ENCODE results near the gene TNNI3K. TPM values are rescaled to one million over a fixed set of nuclear protein-coding genes. Genes with fewer than 3 reads are reported as not detected.

Gene TNNI3K
- total RNA-seq, 1 experiment from 2014 or later: not detected

- Histone ChIP-seq H4K20me1 (ENCODE audit: low read length) (no peaks in the 10 kb centered on the region), H3K9me3 (ENCODE audit: low read length) (no peaks in the 10 kb centered on the region), H3K36me3 (ENCODE audit: low read depth, low read length) (no peaks in the 10 kb centered on the region), H3K79me2 (ENCODE audit: low read length) (no peaks in the 10 kb centered on the region), H3K9ac (ENCODE audit: low read length) (no peak overlapping the region), H3K4me3 (ENCODE audit: low read length) (no peak overlapping the region), H3K9me2 (replicated peaks; ENCODE audit: low read length) (no peaks in the 10 kb centered on the region), H3K27ac (ENCODE audit: low read length) (no peak overlapping the region), H3K4me2 (ENCODE audit: low read length) (no peak overlapping the region), H3F3A (ENCODE audit: low read length, unreplicated experiment) (no peaks in the 10 kb centered on the region), H3K27me3 (ENCODE audit: low read length) (peaks cover 15% of the 10 kb centered on the region), H2AFZ (ENCODE audit: low read length) (no peak overlapping the region), H3K4me1 (ENCODE audit: insufficient read depth, low read length) (no peaks in the 10 kb centered on the region)
- no TSS peak for BruUV-seq (replicated peaks)
- intact Hi-C loops (cut with micrococcal nuclease): no loop called here
- ATAC-seq (no peak), DNase-seq (no peak)
- ChIA-PET CTCF (interaction anchor here (0.7 kb wide), 1 partner anchor 210 kb away, joined by 3 read pairs; no protein-coding TSS in a partner anchor), POLR2A (ENCODE audit: unreplicated experiment) (no interaction called here)
- no peak for TF ChIP-seq CTCF (conservative IDR thresholded peaks at IDR 0.05; ENCODE audit: low read depth, low read length)
- TF ChIP-seq EZH2phosphoT487 (IDR thresholded peaks at IDR 0.05; ENCODE audit: borderline replicate concordance, low read length): no peak
- TF ChIP-seq EZH2 (IDR thresholded peaks at IDR 0.05; ENCODE audit: low read length, unreplicated experiment): no peak
These were observed 222.1 kb downstream of the TNNI3K start for GRCh38 chr1:74457253-74457652.

DNA sequence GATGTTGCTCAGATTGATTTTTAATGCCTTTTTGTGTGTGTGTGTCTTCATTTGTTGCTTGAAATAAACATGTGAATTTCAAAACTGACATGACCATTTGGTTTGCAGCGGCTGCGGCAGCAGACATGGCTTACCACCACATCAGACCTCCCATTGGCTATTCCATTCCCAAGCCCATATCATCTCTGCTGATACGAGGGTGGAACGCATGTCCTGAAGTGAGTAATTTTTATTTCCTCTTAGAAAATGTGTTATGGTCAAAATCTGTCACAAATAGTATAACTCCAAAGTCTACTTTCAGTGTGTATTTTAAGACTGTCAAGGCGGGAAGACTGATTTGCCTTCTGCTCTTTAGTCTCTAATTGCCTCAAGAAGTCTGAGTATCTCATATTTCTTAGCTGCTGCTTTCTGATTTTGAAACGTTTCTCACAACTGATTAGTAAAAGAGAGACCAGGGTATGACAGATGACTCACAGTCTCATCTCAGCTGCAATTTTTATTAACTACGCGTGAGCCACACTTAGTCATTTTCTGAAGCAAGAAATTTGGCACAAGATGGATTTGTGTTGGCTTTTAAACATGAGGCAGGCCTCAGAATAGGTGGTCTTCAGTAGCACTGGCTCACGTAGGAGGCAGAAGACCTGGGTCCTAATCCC, 228.3 kb downstream of the TNNI3K start:
- no peak overlapping the region for H3K4me3 ChIP-seq (ENCODE audit: low read length)
- CTCF ChIA-PET: no interaction called here
- POLR2A ChIA-PET (ENCODE audit: unreplicated experiment): no interaction called here
- TF ChIP-seq CTCF (conservative IDR thresholded peaks at IDR 0.05; ENCODE audit: low read depth, low read length) (no peak), EZH2phosphoT487 (IDR thresholded peaks at IDR 0.05; ENCODE audit: borderline replicate concordance, low read length) (no peak), EZH2 (IDR thresholded peaks at IDR 0.05; ENCODE audit: low read length, unreplicated experiment) (no peak)
- no peaks in the 10 kb centered on the region for H3K9me3 ChIP-seq (ENCODE audit: low read length)
- no TSS peak for BruUV-seq (replicated peaks)
- peaks cover 9% of the 10 kb centered on the region; the same call in 1 of the 2 replicates for H3K4me1 ChIP-seq (ENCODE audit: insufficient read depth, low read length)
- no peak overlapping the region for H3K9ac ChIP-seq (ENCODE audit: low read length)
- peaks cover 15% of the 10 kb centered on the region for H3K27me3 ChIP-seq (ENCODE audit: low read length)
- H3K27ac ChIP-seq (ENCODE audit: low read length): no peak overlapping the region
- H3K79me2 ChIP-seq (ENCODE audit: low read length): no peaks in the 10 kb centered on the region
- H2AFZ ChIP-seq (ENCODE audit: low read length): no peak overlapping the region
- no peaks in the 10 kb centered on the region for H3K9me2 ChIP-seq (replicated peaks; ENCODE audit: low read length)
- ATAC-seq (peak; percentile 51; the same call in 1 of the 2 replicates), DNase-seq (peak; percentile 49)
- H4K20me1 ChIP-seq (ENCODE audit: low read length): no peaks in the 10 kb centered on the region
- H3F3A ChIP-seq (ENCODE audit: low read length, unreplicated experiment): no peaks in the 10 kb centered on the region
- no peak overlapping the region for H3K4me2 ChIP-seq (ENCODE audit: low read length)
- intact Hi-C loops (cut with micrococcal nuclease): loop anchor here (10.0 kb wide), 1 partner anchor 109 kb away; no protein-coding TSS in a partner anchor
- H3K36me3 ChIP-seq (ENCODE audit: low read depth, low read length): no peaks in the 10 kb centered on the region

DNA sequence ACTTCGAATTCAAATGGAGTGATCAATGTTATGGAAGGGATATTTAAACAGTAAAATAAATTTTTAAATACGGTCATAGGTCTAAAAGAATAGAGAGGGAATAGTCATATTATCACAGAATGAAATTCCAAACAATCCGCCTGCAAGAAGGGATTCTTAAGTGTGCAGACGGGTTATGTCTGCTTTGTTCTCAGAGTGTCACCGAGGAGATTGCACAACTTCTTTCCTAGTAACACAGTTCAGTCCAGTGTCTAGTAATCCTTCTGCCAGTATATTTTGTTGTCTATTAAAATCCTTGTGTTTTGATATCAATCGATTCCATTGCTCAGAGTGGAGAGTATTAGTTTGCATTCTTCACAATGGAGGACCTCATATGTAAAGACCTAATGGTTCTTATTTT, 228.8 kb downstream of the TNNI3K start:
- no peak overlapping the region for H3K9ac ChIP-seq (ENCODE audit: low read length)
- intact Hi-C loops (cut with micrococcal nuclease): loop anchor here (10.0 kb wide), 1 partner anchor 109 kb away; no protein-coding TSS in a partner anchor

More for the DNA sequence above, 228.8 kb downstream of the TNNI3K start:
- DNase-seq (no peak), ATAC-seq (no peak)
- Histone ChIP-seq H3K4me2 (ENCODE audit: low read length) (no peak overlapping the region), H3K9me2 (replicated peaks; ENCODE audit: low read length) (no peaks in the 10 kb centered on the region), H3K4me1 (ENCODE audit: insufficient read depth, low read length) (peaks cover 9% of the 10 kb centered on the region; the same call in 1 of the 2 replicates), H3K36me3 (ENCODE audit: low read depth, low read length) (no peaks in the 10 kb centered on the region), H3K27me3 (ENCODE audit: low read length) (peaks cover 15% of the 10 kb centered on the region), H3F3A (ENCODE audit: low read length, unreplicated experiment) (no peaks in the 10 kb centered on the region), H2AFZ (ENCODE audit: low read length) (no peak overlapping the region), H3K9me3 (ENCODE audit: low read length) (no peaks in the 10 kb centered on the region), H3K27ac (ENCODE audit: low read length) (no peak overlapping the region), H3K79me2 (ENCODE audit: low read length) (no peaks in the 10 kb centered on the region), H4K20me1 (ENCODE audit: low read length) (no peaks in the 10 kb centered on the region), H3K4me3 (ENCODE audit: low read length) (no peak overlapping the region)
- TF ChIP-seq EZH2phosphoT487 (IDR thresholded peaks at IDR 0.05; ENCODE audit: borderline replicate concordance, low read length) (no peak), EZH2 (IDR thresholded peaks at IDR 0.05; ENCODE audit: low read length, unreplicated experiment) (no peak), CTCF (conservative IDR thresholded peaks at IDR 0.05; ENCODE audit: low read depth, low read length) (no peak)
- POLR2A ChIA-PET (ENCODE audit: unreplicated experiment): no interaction called here
- BruUV-seq (replicated peaks): no TSS peak
- CTCF ChIA-PET: no interaction called here
